Ectodermal cell (in vitro differentiated cells): ENCODE measurements around the gene GPR63.

Experiments
- H3K27ac ChIP-seq: 2 replicates; pipeline ENCODE4 v1.7.0; 2013; ENCODE audit warnings: mild to moderate bottlenecking, low read depth, low read length; ENCODE audit not compliant: insufficient read depth, poor library complexity, severe bottlenecking
- H3K27me3 ChIP-seq: 2 replicates; pipeline ENCODE4 v1.7.0; 2013; ENCODE audit warnings: mild to moderate bottlenecking, low read length; ENCODE audit not compliant: insufficient read depth, control insufficient read depth, poor library complexity, severe bottlenecking
- H3K36me3 ChIP-seq: one replicate; pipeline ENCODE4 v1.7.0; 2013; ENCODE audit warnings: low read length; ENCODE audit not compliant: control insufficient read depth, insufficient read depth
- H3K4me1 ChIP-seq: one replicate; pipeline ENCODE4 v1.7.0; 2013; ENCODE audit warnings: low read length; ENCODE audit not compliant: control insufficient read depth, insufficient read depth
- H3K4me3 ChIP-seq: 2 replicates; pipeline ENCODE4 v1.7.0; 2013; ENCODE audit warnings: low read depth, low read length, control low read depth; ENCODE audit not compliant: insufficient read depth
- H3K9me3 ChIP-seq: 2 replicates; pipeline ENCODE4 v1.7.0; 2013; ENCODE audit warnings: mild to moderate bottlenecking, low read length, moderate library complexity; ENCODE audit not compliant: control insufficient read depth
- WGBS, 2 experiments: methylation state at CpG; one replicate each; pipeline ENCODE4 v1.1.7; 2013; ENCODE audit warnings: missing lambda C conversion rate in 2 of 2; 5-methylcytosine and 5-hydroxymethylcytosine counted together

The GPR63 gene

GRCh38 chr6:96823743-96824142, 13.5 kb downstream of the GPR63 start:
- 100% methylated on average over 2 of the region's 2 CpGs for WGBS, 2 experiments
- no peaks in the 10 kb centered on the region for H3K9me3 ChIP-seq
- no peaks in the 10 kb centered on the region for H3K27me3 ChIP-seq
- H3K27ac ChIP-seq, result no peak overlapping the region
- H3K4me3 ChIP-seq, result no peak overlapping the region
- no peaks in the 10 kb centered on the region for H3K36me3 ChIP-seq
- no peaks in the 10 kb centered on the region for H3K4me1 ChIP-seq

DNA sequence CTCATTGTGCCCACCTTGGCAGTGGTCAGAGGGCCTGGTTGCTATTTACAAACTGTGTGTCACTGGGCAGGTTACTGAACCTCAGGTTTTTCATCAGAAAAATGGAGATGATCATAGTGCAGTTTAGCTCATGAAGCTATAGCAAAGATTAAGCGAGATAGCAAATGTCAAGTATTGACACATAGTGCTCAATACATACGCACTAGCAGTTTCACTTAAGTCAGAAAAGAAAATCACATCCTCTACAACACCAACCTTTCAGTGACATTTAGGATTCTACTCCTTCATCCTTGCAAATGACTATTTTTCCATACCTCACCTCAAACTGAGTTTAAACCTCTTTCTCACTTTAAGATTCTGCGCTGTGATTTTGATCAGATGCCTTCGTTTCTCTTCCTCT, 16.2 kb downstream of the GPR63 start:
- WGBS, 2 experiments, result 94 to 97% methylated on average over 4 of the region's 4 CpGs
- Histone ChIP-seq H3K9me3 (no peaks in the 10 kb centered on the region), H3K4me3 (no peak overlapping the region), H3K27ac (no peak overlapping the region), H3K27me3 (no peaks in the 10 kb centered on the region), H3K36me3 (no peaks in the 10 kb centered on the region), H3K4me1 (no peaks in the 10 kb centered on the region)

DNA sequence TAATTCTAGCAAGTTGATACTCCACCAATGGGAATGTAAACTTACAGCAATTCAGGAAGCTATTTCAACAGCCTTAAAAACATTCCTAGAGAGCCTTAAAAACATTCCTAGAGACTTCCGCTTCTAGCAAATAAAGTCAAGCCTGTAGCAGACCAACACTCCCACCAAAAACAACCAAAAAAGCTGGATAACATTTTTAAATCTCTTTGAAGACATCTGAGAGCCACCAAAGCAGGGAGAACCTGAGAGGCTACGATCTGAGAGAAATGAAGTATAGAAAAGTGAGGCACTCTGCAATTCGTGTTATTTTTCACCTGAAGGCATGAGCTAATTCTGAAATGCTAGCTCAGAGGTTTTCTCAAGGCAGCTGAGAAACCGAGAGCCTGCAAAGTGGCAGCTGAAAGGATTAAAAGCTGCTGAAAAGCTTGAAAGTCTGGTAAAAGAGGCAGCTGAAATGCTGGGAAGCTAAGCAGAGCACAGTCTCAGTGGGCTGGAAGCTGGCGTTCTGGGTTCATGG, 20.9 kb downstream of the GPR63 start:
- no peaks in the 10 kb centered on the region for H3K36me3 ChIP-seq
- H3K4me3 ChIP-seq, result no peak overlapping the region
- WGBS, 2 experiments, result 35 to 40% methylated on average over 5 of the region's 5 CpGs
- no peaks in the 10 kb centered on the region for H3K27me3 ChIP-seq
- H3K9me3 ChIP-seq, result no peaks in the 10 kb centered on the region
- H3K27ac ChIP-seq, result peak overlapping the region; percentile 75
- H3K4me1 ChIP-seq, result no peaks in the 10 kb centered on the region

DNA sequence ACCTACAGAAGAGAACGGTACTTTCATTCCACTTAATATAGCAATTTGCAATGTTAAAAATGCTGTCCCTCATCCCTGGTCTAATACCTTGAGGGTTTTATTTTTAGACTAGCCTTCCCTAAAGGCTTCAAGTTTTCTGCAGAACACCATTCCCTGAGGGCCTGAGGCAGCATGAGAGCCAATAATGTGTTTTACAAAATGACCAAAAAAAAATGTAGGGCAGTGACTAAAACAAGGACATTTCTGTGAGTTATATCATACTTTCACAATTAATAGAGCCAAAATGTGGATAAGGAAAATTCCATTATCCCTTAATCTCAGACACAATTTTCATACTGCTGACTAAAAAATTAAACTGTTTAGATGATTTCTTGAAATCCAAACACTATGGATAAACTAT, 22.7 kb downstream of the GPR63 start:
- H3K9me3 ChIP-seq, result no peaks in the 10 kb centered on the region
- H3K27me3 ChIP-seq, result no peaks in the 10 kb centered on the region
- no peaks in the 10 kb centered on the region for H3K36me3 ChIP-seq
- no peak overlapping the region for H3K4me3 ChIP-seq
- H3K27ac ChIP-seq, result no peak overlapping the region
- WGBS, 2 experiments, result 92 to 94% methylated on average over 1 of the region's 1 CpG
- H3K4me1 ChIP-seq, result no peaks in the 10 kb centered on the region

GRCh38 chr6:96812077-96812703, 25.1 kb downstream of the GPR63 start:
- no peaks in the 10 kb centered on the region for H3K4me1 ChIP-seq
- H3K27me3 ChIP-seq, result no peaks in the 10 kb centered on the region
- WGBS, 2 experiments, result 100% methylated on average over 1 of the region's 1 CpG; no CpG with 5 or more reads in 1 of the 2 experiments
- no peak overlapping the region for H3K4me3 ChIP-seq
- no peaks in the 10 kb centered on the region for H3K9me3 ChIP-seq
- H3K36me3 ChIP-seq, result no peaks in the 10 kb centered on the region
- H3K27ac ChIP-seq, result no peak overlapping the region

GRCh38 chr6:96811670-96812069, 25.6 kb downstream of the GPR63 start:
- Histone ChIP-seq H3K4me1 (no peaks in the 10 kb centered on the region), H3K4me3 (no peak overlapping the region), H3K9me3 (no peaks in the 10 kb centered on the region), H3K27ac (no peak overlapping the region), H3K27me3 (no peaks in the 10 kb centered on the region), H3K36me3 (no peaks in the 10 kb centered on the region)
- 89% methylated on average over 1 of the region's 2 CpGs; no CpG with 5 or more reads in 1 of the 2 experiments for whole genome bisulfite sequencing, 2 experiments

DNA sequence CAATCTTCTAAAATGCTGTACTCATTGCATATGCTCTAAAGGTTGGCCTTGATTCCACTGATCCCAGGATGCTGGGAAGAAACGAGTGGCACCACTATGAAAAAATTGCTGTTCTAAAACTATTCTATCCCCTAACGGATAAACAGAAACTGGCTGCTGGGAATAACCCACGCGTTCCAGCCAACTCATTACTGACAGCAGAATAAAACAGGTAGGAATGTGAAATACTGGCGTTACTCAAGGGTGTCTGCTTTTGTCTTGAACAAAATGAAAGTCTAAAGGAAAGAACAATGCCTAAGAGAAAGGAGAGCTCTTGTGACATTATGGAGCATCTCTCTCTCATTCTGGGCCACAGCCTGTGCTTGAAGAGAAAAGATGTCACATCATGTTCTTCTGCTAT, 26.1 kb downstream of the GPR63 start:
- no peak overlapping the region for H3K4me3 ChIP-seq

GRCh38 chr6:96809119-96809518, 28.2 kb downstream of the GPR63 start:
- no peaks in the 10 kb centered on the region for H3K9me3 ChIP-seq
- H3K27me3 ChIP-seq, result no peaks in the 10 kb centered on the region
- H3K4me3 ChIP-seq, result no peak overlapping the region
- no peaks in the 10 kb centered on the region for H3K36me3 ChIP-seq
- H3K4me1 ChIP-seq, result no peaks in the 10 kb centered on the region
- H3K27ac ChIP-seq, result no peak overlapping the region

More for the DNA sequence above, 26.1 kb downstream of the GPR63 start:
- H3K27ac ChIP-seq, result no peak overlapping the region
- H3K4me1 ChIP-seq, result no peaks in the 10 kb centered on the region
- H3K36me3 ChIP-seq, result no peaks in the 10 kb centered on the region
- H3K9me3 ChIP-seq, result no peaks in the 10 kb centered on the region
- H3K27me3 ChIP-seq, result no peaks in the 10 kb centered on the region
- WGBS, 2 experiments, result 86 to 87% methylated on average over 5 of the region's 5 CpGs

DNA sequence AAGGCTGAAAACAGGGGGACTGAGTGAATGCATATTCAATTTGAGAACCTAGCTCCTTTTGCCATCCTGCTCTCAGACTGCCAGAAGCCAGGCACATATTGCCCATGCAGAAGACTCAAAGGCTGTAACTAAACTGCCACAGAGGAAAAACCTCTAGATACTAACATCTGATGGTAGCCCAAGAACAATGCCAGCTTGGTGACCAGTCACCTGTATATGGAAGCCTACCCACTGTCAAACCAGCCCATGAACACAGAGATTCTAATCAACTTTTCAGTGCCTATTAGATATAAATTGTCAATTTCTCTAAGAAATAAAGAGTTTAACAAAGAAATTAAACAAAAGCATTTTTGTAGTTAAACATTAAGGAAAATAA, 34.2 kb downstream of the GPR63 start:
- Histone ChIP-seq H3K4me1 (no peaks in the 10 kb centered on the region), H3K4me3 (no peak overlapping the region), H3K36me3 (no peaks in the 10 kb centered on the region), H3K9me3 (no peaks in the 10 kb centered on the region), H3K27me3 (no peaks in the 10 kb centered on the region), H3K27ac (no peak overlapping the region)

- no peaks in the 10 kb centered on the region for H3K9me3 ChIP-seq
- H3K27me3 ChIP-seq, result no peaks in the 10 kb centered on the region
- no peak overlapping the region for H3K4me3 ChIP-seq
- 58 to 71% methylated on average over 2 of the region's 2 CpGs for WGBS, 2 experiments
- no peaks in the 10 kb centered on the region for H3K4me1 ChIP-seq
- no peaks in the 10 kb centered on the region for H3K36me3 ChIP-seq
- H3K27ac ChIP-seq, result peak overlapping the region; percentile 8
Measured at GRCh38 chr6:96795481-96795880, 41.8 kb downstream of the GPR63 start.

- H3K4me1 ChIP-seq, result no peaks in the 10 kb centered on the region
- H3K4me3 ChIP-seq, result no peak overlapping the region
- H3K9me3 ChIP-seq, result no peaks in the 10 kb centered on the region
- WGBS, 2 experiments, result 100% methylated on average over 1 of the region's 1 CpG
- H3K27ac ChIP-seq, result no peak overlapping the region
- H3K27me3 ChIP-seq, result no peaks in the 10 kb centered on the region
- H3K36me3 ChIP-seq, result no peaks in the 10 kb centered on the region
Measured at GRCh38 chr6:96794980-96795379, 42.3 kb downstream of the GPR63 start.
